GM23338 (cell line): ENCODE data around the gene RGS17.

ENCODE experiments used
- CREB1 ChIP-seq: fragments of 250-450 bp; sonication (Bioruptor Pico); IDR thresholded peaks from 2 replicates; pipeline ENCODE4 v1.5.0; 2020; ENCODE audit warnings: low read depth, mild to moderate bottlenecking, moderate library complexity
- EZH2 ChIP-seq: fragments of 200-600 bp; sonication (generic); IDR thresholded peaks from one replicate; pipeline ENCODE4 v1.8.0; 2017; ENCODE audit warnings: antibody characterized with exemption, mild to moderate bottlenecking, low read depth; ENCODE audit not compliant: unreplicated experiment
- EZH2phosphoT487 ChIP-seq: fragments of 200-600 bp; sonication (generic); IDR thresholded peaks from one replicate; pipeline ENCODE4 v1.8.1; 2018; ENCODE audit warnings: antibody characterized with exemption; ENCODE audit not compliant: unreplicated experiment
- JUNB ChIP-seq: IDR thresholded peaks from one replicate; pipeline ENCODE4 v1.6.1; 2016; ENCODE audit warnings: antibody characterized with exemption; ENCODE audit not compliant: unreplicated experiment
- NANOG ChIP-seq: IDR thresholded peaks from 2 replicates; pipeline ENCODE4 v1.6.1; 2016; ENCODE audit warnings: antibody characterized with exemption, borderline replicate concordance
- POLR2AphosphoS5 ChIP-seq: IDR thresholded peaks from 2 replicates; pipeline ENCODE4 v1.6.1; 2016; ENCODE audit warnings: antibody characterized with exemption, low read depth
- STAT1 ChIP-seq: IDR thresholded peaks from one replicate; pipeline ENCODE4 v1.6.1; 2016; ENCODE audit warnings: antibody characterized with exemption; ENCODE audit not compliant: unreplicated experiment
- ZNF114 ChIP-seq: fragments of 250-450 bp; sonication (Bioruptor Pico); IDR thresholded peaks from 2 replicates; pipeline ENCODE4 v1.5.0; 2020; ENCODE audit warnings: mild to moderate bottlenecking, moderate library complexity
- ZNF331 ChIP-seq: fragments of 250-450 bp; sonication (Bioruptor Pico); IDR thresholded peaks from 2 replicates; pipeline ENCODE4 v1.5.0; 2020; ENCODE audit warnings: low read depth, mild to moderate bottlenecking, moderate library complexity
- TF ChIP-seq, protein P1 (sequence below), 2 experiments: fragments of 200-600 bp in 1 of 2; sonication (generic) in 1 of 2; conservative IDR thresholded peaks; 2 replicates each; pipeline versions ENCODE4 v1.5.1 to v1.6.1; 2016 to 2017; ENCODE audit warnings: antibody characterized with exemption in 2 of 2, low read depth in 2 of 2, mild to moderate bottlenecking in 2 of 2, moderate library complexity in 1 of 2
- TF ChIP-seq, protein P2 (sequence below): fragments of 250-450 bp; sonication (Bioruptor Pico); IDR thresholded peaks from 2 replicates; pipeline ENCODE4 v1.5.0; 2020; ENCODE audit warnings: mild to moderate bottlenecking, moderate library complexity
- TF ChIP-seq, protein P3 (sequence below): IDR thresholded peaks from 2 replicates; pipeline ENCODE4 v1.6.1; 2016; ENCODE audit warnings: antibody characterized with exemption
- TF ChIP-seq, protein P4 (sequence below): IDR thresholded peaks from one replicate; pipeline ENCODE4 v1.6.1; 2018; ENCODE audit warnings: antibody characterized with exemption; ENCODE audit not compliant: unreplicated experiment

DNA sequence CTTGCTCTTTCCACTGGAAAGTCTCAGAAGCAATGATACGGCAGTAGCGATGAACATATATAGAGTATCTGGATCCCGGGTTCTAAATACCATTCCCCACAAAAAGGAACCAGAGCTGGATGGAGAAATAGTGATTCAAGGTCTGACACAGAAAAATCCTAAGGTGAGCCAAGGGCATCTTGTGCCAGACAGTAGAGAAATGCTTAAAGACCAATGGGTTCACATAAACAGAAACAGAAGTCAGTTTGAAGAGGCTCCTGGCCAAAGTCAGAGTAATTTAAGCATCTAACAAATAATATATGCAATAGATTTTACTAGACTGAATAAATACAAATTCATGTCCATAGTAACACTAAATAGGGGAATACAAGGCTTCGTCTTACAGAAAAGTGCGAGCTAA is 54.7 kb downstream of the RGS17 start:
- TF ChIP-seq, protein P1, sequence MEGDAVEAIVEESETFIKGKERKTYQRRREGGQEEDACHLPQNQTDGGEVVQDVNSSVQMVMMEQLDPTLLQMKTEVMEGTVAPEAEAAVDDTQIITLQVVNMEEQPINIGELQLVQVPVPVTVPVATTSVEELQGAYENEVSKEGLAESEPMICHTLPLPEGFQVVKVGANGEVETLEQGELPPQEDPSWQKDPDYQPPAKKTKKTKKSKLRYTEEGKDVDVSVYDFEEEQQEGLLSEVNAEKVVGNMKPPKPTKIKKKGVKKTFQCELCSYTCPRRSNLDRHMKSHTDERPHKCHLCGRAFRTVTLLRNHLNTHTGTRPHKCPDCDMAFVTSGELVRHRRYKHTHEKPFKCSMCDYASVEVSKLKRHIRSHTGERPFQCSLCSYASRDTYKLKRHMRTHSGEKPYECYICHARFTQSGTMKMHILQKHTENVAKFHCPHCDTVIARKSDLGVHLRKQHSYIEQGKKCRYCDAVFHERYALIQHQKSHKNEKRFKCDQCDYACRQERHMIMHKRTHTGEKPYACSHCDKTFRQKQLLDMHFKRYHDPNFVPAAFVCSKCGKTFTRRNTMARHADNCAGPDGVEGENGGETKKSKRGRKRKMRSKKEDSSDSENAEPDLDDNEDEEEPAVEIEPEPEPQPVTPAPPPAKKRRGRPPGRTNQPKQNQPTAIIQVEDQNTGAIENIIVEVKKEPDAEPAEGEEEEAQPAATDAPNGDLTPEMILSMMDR (conservative IDR thresholded peaks at IDR 0.05; ENCODE audit: low read depth in 2 of 2) = no peak
- TF ChIP-seq EZH2 (no peak), CREB1 (no peak), POLR2AphosphoS5 (no peak), EZH2phosphoT487 (no peak), ZNF331 (CRISPR knock-in tag) (no peak), STAT1 (no peak), NANOG (no peak), JUNB (no peak), ZNF114 (CRISPR knock-in tag) (no peak)
- TF ChIP-seq, protein P2, sequence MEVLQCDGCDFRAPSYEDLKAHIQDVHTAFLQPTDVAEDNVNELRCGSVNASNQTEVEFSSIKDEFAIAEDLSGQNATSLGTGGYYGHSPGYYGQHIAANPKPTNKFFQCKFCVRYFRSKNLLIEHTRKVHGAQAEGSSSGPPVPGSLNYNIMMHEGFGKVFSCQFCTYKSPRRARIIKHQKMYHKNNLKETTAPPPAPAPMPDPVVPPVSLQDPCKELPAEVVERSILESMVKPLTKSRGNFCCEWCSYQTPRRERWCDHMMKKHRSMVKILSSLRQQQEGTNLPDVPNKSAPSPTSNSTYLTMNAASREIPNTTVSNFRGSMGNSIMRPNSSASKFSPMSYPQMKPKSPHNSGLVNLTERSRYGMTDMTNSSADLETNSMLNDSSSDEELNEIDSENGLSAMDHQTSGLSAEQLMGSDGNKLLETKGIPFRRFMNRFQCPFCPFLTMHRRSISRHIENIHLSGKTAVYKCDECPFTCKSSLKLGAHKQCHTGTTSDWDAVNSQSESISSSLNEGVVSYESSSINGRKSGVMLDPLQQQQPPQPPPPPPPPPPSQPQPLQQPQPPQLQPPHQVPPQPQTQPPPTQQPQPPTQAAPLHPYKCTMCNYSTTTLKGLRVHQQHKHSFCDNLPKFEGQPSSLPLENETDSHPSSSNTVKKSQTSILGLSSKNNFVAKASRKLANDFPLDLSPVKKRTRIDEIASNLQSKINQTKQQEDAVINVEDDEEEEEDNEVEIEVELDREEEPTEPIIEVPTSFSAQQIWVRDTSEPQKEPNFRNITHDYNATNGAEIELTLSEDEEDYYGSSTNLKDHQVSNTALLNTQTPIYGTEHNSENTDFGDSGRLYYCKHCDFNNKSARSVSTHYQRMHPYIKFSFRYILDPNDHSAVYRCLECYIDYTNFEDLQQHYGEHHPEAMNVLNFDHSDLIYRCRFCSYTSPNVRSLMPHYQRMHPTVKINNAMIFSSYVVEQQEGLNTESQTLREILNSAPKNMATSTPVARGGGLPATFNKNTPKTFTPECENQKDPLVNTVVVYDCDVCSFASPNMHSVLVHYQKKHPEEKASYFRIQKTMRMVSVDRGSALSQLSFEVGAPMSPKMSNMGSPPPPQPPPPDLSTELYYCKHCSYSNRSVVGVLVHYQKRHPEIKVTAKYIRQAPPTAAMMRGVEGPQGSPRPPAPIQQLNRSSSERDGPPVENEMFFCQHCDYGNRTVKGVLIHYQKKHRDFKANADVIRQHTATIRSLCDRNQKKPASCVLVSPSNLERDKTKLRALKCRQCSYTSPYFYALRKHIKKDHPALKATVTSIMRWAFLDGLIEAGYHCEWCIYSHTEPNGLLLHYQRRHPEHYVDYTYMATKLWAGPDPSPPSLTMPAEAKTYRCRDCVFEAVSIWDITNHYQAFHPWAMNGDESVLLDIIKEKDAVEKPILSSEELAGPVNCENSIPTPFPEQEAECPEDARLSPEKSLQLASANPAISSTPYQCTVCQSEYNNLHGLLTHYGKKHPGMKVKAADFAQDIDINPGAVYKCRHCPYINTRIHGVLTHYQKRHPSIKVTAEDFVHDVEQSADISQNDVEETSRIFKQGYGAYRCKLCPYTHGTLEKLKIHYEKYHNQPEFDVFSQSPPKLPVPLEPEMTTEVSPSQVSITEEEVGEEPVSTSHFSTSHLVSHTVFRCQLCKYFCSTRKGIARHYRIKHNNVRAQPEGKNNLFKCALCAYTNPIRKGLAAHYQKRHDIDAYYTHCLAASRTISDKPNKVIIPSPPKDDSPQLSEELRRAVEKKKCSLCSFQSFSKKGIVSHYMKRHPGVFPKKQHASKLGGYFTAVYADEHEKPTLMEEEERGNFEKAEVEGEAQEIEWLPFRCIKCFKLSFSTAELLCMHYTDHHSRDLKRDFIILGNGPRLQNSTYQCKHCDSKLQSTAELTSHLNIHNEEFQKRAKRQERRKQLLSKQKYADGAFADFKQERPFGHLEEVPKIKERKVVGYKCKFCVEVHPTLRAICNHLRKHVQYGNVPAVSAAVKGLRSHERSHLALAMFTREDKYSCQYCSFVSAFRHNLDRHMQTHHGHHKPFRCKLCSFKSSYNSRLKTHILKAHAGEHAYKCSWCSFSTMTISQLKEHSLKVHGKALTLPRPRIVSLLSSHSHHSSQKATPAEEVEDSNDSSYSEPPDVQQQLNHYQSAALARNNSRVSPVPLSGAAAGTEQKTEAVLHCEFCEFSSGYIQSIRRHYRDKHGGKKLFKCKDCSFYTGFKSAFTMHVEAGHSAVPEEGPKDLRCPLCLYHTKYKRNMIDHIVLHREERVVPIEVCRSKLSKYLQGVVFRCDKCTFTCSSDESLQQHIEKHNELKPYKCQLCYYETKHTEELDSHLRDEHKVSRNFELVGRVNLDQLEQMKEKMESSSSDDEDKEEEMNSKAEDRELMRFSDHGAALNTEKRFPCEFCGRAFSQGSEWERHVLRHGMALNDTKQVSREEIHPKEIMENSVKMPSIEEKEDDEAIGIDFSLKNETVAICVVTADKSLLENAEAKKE = no peak
- TF ChIP-seq, protein P3, sequence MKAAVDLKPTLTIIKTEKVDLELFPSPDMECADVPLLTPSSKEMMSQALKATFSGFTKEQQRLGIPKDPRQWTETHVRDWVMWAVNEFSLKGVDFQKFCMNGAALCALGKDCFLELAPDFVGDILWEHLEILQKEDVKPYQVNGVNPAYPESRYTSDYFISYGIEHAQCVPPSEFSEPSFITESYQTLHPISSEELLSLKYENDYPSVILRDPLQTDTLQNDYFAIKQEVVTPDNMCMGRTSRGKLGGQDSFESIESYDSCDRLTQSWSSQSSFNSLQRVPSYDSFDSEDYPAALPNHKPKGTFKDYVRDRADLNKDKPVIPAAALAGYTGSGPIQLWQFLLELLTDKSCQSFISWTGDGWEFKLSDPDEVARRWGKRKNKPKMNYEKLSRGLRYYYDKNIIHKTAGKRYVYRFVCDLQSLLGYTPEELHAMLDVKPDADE = no peak
- TF ChIP-seq, protein P4, sequence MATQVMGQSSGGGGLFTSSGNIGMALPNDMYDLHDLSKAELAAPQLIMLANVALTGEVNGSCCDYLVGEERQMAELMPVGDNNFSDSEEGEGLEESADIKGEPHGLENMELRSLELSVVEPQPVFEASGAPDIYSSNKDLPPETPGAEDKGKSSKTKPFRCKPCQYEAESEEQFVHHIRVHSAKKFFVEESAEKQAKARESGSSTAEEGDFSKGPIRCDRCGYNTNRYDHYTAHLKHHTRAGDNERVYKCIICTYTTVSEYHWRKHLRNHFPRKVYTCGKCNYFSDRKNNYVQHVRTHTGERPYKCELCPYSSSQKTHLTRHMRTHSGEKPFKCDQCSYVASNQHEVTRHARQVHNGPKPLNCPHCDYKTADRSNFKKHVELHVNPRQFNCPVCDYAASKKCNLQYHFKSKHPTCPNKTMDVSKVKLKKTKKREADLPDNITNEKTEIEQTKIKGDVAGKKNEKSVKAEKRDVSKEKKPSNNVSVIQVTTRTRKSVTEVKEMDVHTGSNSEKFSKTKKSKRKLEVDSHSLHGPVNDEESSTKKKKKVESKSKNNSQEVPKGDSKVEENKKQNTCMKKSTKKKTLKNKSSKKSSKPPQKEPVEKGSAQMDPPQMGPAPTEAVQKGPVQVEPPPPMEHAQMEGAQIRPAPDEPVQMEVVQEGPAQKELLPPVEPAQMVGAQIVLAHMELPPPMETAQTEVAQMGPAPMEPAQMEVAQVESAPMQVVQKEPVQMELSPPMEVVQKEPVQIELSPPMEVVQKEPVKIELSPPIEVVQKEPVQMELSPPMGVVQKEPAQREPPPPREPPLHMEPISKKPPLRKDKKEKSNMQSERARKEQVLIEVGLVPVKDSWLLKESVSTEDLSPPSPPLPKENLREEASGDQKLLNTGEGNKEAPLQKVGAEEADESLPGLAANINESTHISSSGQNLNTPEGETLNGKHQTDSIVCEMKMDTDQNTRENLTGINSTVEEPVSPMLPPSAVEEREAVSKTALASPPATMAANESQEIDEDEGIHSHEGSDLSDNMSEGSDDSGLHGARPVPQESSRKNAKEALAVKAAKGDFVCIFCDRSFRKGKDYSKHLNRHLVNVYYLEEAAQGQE = no peak
